Right ventricle myocardium superior (tissue), 1 donor: Measurements from ENCODE around the gene LIN37. TPM values are rescaled to one million over a fixed set of nuclear protein-coding genes. Genes with fewer than 3 reads are reported as not detected.

Source experiments
- ATAC-seq: fragments of 200-7000 bp; cut with Tn5 transposase; one replicate; pipeline ENCODE4 v1.9.1; 2020; ENCODE audit warnings: mild to moderate bottlenecking; ENCODE audit not compliant: poor library complexity
- DNase-seq: peaks from one replicate; pipeline ENCODE4 v3.0.0-alpha.2; 2020
- intact Hi-C: fragments of 100-400 bp; cut with DNase I; formaldehyde crosslinking; loops from one replicate; pipeline ENCODE4 v1.11.2; 2022
- total RNA-seq: library from RNA; stranded (reverse); fragmentation: NEBNext Ultra II Directional; extraction: Animal tissue kit (Norgen Biotek cat#: 25700); gene quantifications from one replicate; pipeline ENCODE4 v1.2.1, GENCODE V29; 2021
- donor health status: DM: no; HTN: yes; CAD: no; lungs with severe emphysema.

The LIN37 gene
- total RNA-seq, 1 donor from 2014 or later: 5.2 TPM

GRCh38 chr19:35731353-35731752 is 17.0 kb upstream of the LIN37 start:
- ATAC-seq: no peak
- DNase-seq: no peak
- intact Hi-C loops: no loop called here

GRCh38 chr19:35731779-35732405 is 16.5 kb upstream of the LIN37 start:
- no peak for ATAC-seq

GRCh38 chr19:35732540-35733179 is 15.7 kb upstream of the LIN37 start:
- DNase-seq: no peak
- intact Hi-C loops: no loop called here
- ATAC-seq: no peak

More at GRCh38 chr19:35731779-35732405, 16.5 kb upstream of the LIN37 start:
- intact Hi-C loops: no loop called here
- DNase-seq: no peak

- ATAC-seq: no peak
Observed at GRCh38 chr19:35733180-35734125, 14.9 kb upstream of the LIN37 start.

GRCh38 chr19:35734273-35734672 is 14.1 kb upstream of the LIN37 start:
- intact Hi-C loops: no loop called here
- no peak for ATAC-seq
- no peak for DNase-seq

More at GRCh38 chr19:35733180-35734125, 14.9 kb upstream of the LIN37 start:
- intact Hi-C loops: no loop called here
- DNase-seq: no peak

- intact Hi-C loops: no loop called here
- ATAC-seq (no peak), DNase-seq (no peak)
Observed at GRCh38 chr19:35734889-35735288, 13.5 kb upstream of the LIN37 start.

- DNase-seq (no peak), ATAC-seq (no peak)
- intact Hi-C loops: no loop called here
Observed at GRCh38 chr19:35736913-35737886, 11.2 kb upstream of the LIN37 start.

- intact Hi-C loops: no loop called here
- ATAC-seq (no peak), DNase-seq (no peak)
Observed at GRCh38 chr19:35738021-35738886, 10.1 kb upstream of the LIN37 start.

GRCh38 chr19:35738887-35739229 is 9.5 kb upstream of the LIN37 start:
- ATAC-seq (no peak), DNase-seq (no peak)
- intact Hi-C loops: no loop called here

GRCh38 chr19:35739275-35740107 is 8.9 kb upstream of the LIN37 start:
- DNase-seq (no peak), ATAC-seq (no peak)
- intact Hi-C loops: no loop called here

- DNase-seq (no peak), ATAC-seq (no peak)
- intact Hi-C loops: no loop called here
Observed at GRCh38 chr19:35740108-35740422, 8.3 kb upstream of the LIN37 start.

- peak; percentile 86 for ATAC-seq
- intact Hi-C loops: no loop called here
- DNase-seq: peak; percentile 99
Observed at GRCh38 chr19:35740423-35741202, 7.8 kb upstream of the LIN37 start.

GRCh38 chr19:35741203-35741515 is 7.2 kb upstream of the LIN37 start:
- intact Hi-C loops: no loop called here
- no peak for DNase-seq
- no peak for ATAC-seq

GRCh38 chr19:35742121-35742724 is 6.2 kb upstream of the LIN37 start, which contains the start of gene IGFLR1:
Gene IGFLR1, minus strand, starts transcription at chr19:35742452. Its CDS starts 1,272 bp downstream, at chr19:35741180.
- DNase-seq (no peak), ATAC-seq (no peak)
- intact Hi-C loops: no loop called here

GRCh38 chr19:35743640-35744429 is 4.5 kb upstream of the LIN37 start:
- intact Hi-C loops: no loop called here
- DNase-seq (no peak), ATAC-seq (no peak)
